HEK293T (cell line): ENCODE measurements around the gene AHDC1.
A peak's percentile ranks its signal among the peaks of the same experiment; 100 is the strongest.

Experiments used
- CTCF ChIA-PET: fragments of 350-600 bp; formaldehyde crosslinking; extraction: SDS; loops from one replicate; lab custom pipeline; 2021; ENCODE audit warnings: antibody characterized with exemption, inconsistent platforms; lab: Yijun Ruan, JAX
- POLR2A ChIA-PET: fragments of 350-600 bp; formaldehyde crosslinking; extraction: SDS; loops from one replicate; lab custom pipeline; 2020; ENCODE audit warnings: antibody characterized with exemption, inconsistent platforms; lab: Yijun Ruan, JAX
- DNase-seq: peaks from one replicate; pipeline ENCODE4 v3.0.0; 2012; ENCODE audit warnings: mixed read lengths; ENCODE audit errors: extremely low spot score
- ARNT ChIP-seq: fragments of 450-650 bp; IDR thresholded peaks from 2 replicates; pipeline ENCODE4 v1.6.1; 2017; ENCODE audit warnings: mild to moderate bottlenecking
- BHLHE40 ChIP-seq: fragments of 450-650 bp; IDR thresholded peaks from 2 replicates; pipeline ENCODE4 v1.6.1; 2016; ENCODE audit warnings: mild to moderate bottlenecking, moderate library complexity, borderline replicate concordance
- CTBP1 ChIP-seq: fragments of 450-650 bp; IDR thresholded peaks from 2 replicates; pipeline ENCODE4 v1.6.1; 2016; ENCODE audit warnings: borderline replicate concordance
- ELF4 ChIP-seq: fragments of 450-650 bp; IDR thresholded peaks from 2 replicates; pipeline ENCODE4 v1.6.1; 2017; ENCODE audit warnings: antibody characterized with exemption
- FOXA1 ChIP-seq: fragments of 450-650 bp; IDR thresholded peaks from 2 replicates; pipeline ENCODE4 v1.6.1; 2016; ENCODE audit warnings: mild to moderate bottlenecking
- FOXK2 ChIP-seq: fragments of 450-650 bp; IDR thresholded peaks from 2 replicates; pipeline ENCODE4 v1.6.1; 2016; ENCODE audit warnings: mild to moderate bottlenecking
- FOXM1 ChIP-seq: fragments of 450-650 bp; IDR thresholded peaks from 2 replicates; pipeline ENCODE4 v1.6.1; 2017; ENCODE audit warnings: mild to moderate bottlenecking, borderline replicate concordance
- HDGF ChIP-seq: fragments of 450-650 bp; IDR thresholded peaks from 2 replicates; pipeline ENCODE4 v1.6.1; 2017; ENCODE audit warnings: antibody characterized with exemption, borderline replicate concordance
- L3MBTL2 ChIP-seq: fragments of 450-650 bp; conservative IDR thresholded peaks from 2 replicates; pipeline ENCODE4 v1.6.1; 2016; ENCODE audit warnings: mild to moderate bottlenecking
- LEF1 ChIP-seq: fragments of 450-650 bp; IDR thresholded peaks from 2 replicates; pipeline ENCODE4 v1.6.1; 2017; ENCODE audit warnings: mild to moderate bottlenecking, borderline replicate concordance
- NFRKB ChIP-seq: fragments of 450-650 bp; IDR thresholded peaks from 2 replicates; pipeline ENCODE4 v1.6.1; 2016; ENCODE audit warnings: mild to moderate bottlenecking, moderate library complexity
- PKNOX1 ChIP-seq: fragments of 450-650 bp; IDR thresholded peaks from 2 replicates; pipeline ENCODE4 v1.6.1; 2016
- SP1 ChIP-seq: fragments of 450-650 bp; IDR thresholded peaks from 2 replicates; pipeline ENCODE4 v1.6.1; 2017
- SUZ12 ChIP-seq: fragments of 450-650 bp; IDR thresholded peaks from 2 replicates; pipeline ENCODE4 v1.6.1; 2016; ENCODE audit warnings: mild to moderate bottlenecking
- TARDBP ChIP-seq: fragments of 450-650 bp; IDR thresholded peaks from 2 replicates; pipeline ENCODE4 v1.6.1; 2016
- ZNF384 ChIP-seq: fragments of 450-650 bp; IDR thresholded peaks from 2 replicates; pipeline ENCODE4 v1.6.1; 2016

The AHDC1 gene

GRCh38 chr1:27576806-27577227 is 27.1 kb downstream of the AHDC1 start:
- CTCF ChIA-PET: interaction anchor here (0.7 to 2.0 kb wide), 3 partner anchors 21 to 30 kb away, joined by 3 to 11 read pairs (median 3); no protein-coding TSS in a partner anchor
- no peak for TF ChIP-seq FOXM1
- TF ChIP-seq LEF1: no peak
- no peak for TF ChIP-seq HDGF
- TF ChIP-seq ELF4: no peak
- no peak for TF ChIP-seq ARNT
- TF ChIP-seq PKNOX1: no peak
- no peak for TF ChIP-seq NFRKB
- no peak for TF ChIP-seq TARDBP
- TF ChIP-seq FOXA1: no peak
- no peak for TF ChIP-seq BHLHE40
- no peak for TF ChIP-seq FOXK2
- no peak for TF ChIP-seq SUZ12
- POLR2A ChIA-PET: interaction anchor here (0.8 to 1.0 kb wide), 2 partner anchors 8 to 14 kb away, joined by 3 read pairs; no protein-coding TSS in a partner anchor
- DNase-seq: no peak

- CTCF ChIA-PET: interaction anchor here (0.6 to 2.0 kb wide), 5 partner anchors 11 to 31 kb away, joined by 3 to 11 read pairs (median 4); no protein-coding TSS in a partner anchor
- no peak for TF ChIP-seq ELF4
- no peak for TF ChIP-seq ZNF384
- no peak for TF ChIP-seq SP1
- no peak for TF ChIP-seq FOXK2
- TF ChIP-seq L3MBTL2: no peak
- no peak for TF ChIP-seq HDGF
- no peak for TF ChIP-seq SUZ12
- no peak for TF ChIP-seq FOXA1
- TF ChIP-seq ARNT: no peak
- no peak for TF ChIP-seq PKNOX1
- no peak for TF ChIP-seq TARDBP
- TF ChIP-seq NFRKB: no peak
- no peak for TF ChIP-seq LEF1
- TF ChIP-seq BHLHE40: no peak
- TF ChIP-seq CTBP1: no peak
- TF ChIP-seq FOXM1: no peak
- DNase-seq: peak; percentile 53
- POLR2A ChIA-PET: interaction anchor here (0.8 to 1.4 kb wide), 4 partner anchors 9 to 26 kb away, joined by 3 to 10 read pairs (median 3); no protein-coding TSS in a partner anchor
These were observed 28.1 kb downstream of the AHDC1 start for GRCh38 chr1:27575840-27576331.

- POLR2A ChIA-PET: interaction anchor here (0.7 to 1.4 kb wide), 4 partner anchors 12 to 29 kb away, joined by 3 to 10 read pairs (median 4); partner anchors contain the start of gene AHDC1
- peak; percentile 27; the same call in 1 of the 2 replicates for TF ChIP-seq FOXM1
- no peak for TF ChIP-seq SP1
- DNase-seq: peak; percentile 67
- CTCF ChIA-PET: interaction anchor here (0.6 to 1.6 kb wide), 7 partner anchors 8 to 32 kb away, joined by 3 to 9 read pairs (median 4); no protein-coding TSS in a partner anchor
These were observed 28.8 kb downstream of the AHDC1 start for GRCh38 chr1:27574871-27575831.

- CTCF ChIA-PET: interaction anchor here (0.6 to 1.7 kb wide), 7 partner anchors 9 to 242 kb away, joined by 3 to 9 read pairs (median 4); no protein-coding TSS in a partner anchor
- no peak for TF ChIP-seq ZNF384
- TF ChIP-seq ARNT: no peak
- TF ChIP-seq NFRKB: no peak
- TF ChIP-seq HDGF: no peak
- POLR2A ChIA-PET: interaction anchor here (0.9 to 1.4 kb wide), 2 partner anchors 12 to 27 kb away, joined by 3 to 10 read pairs; no protein-coding TSS in a partner anchor
- DNase-seq: no peak
These were observed 29.8 kb downstream of the AHDC1 start for GRCh38 chr1:27574001-27574781.

- POLR2A ChIA-PET: interaction anchor here (0.9 to 1.0 kb wide), 3 partner anchors 9 to 327 kb away, joined by 3 to 5 read pairs (median 4); partner anchors contain the start of gene WASF2
- CTCF ChIA-PET: interaction anchor here (0.5 to 1.7 kb wide), 4 partner anchors 15 to 441 kb away, joined by 4 to 8 read pairs (median 4); no protein-coding TSS in a partner anchor
These were observed 31.1 kb downstream of the AHDC1 start for GRCh38 chr1:27572679-27573426.

More at GRCh38 chr1:27572679-27573426, 31.1 kb downstream of the AHDC1 start:
- no peak for DNase-seq
- no peak for TF ChIP-seq ARNT
- TF ChIP-seq ZNF384: no peak
- TF ChIP-seq NFRKB: no peak
- no peak for TF ChIP-seq PKNOX1
- TF ChIP-seq L3MBTL2: no peak
- TF ChIP-seq LEF1: no peak
- no peak for TF ChIP-seq HDGF
- TF ChIP-seq CTBP1: no peak
- no peak for TF ChIP-seq ELF4
- TF ChIP-seq TARDBP: no peak
- no peak for TF ChIP-seq FOXK2
- TF ChIP-seq FOXA1: no peak
- TF ChIP-seq BHLHE40: no peak
- no peak for TF ChIP-seq SUZ12
- TF ChIP-seq FOXM1: no peak
- TF ChIP-seq SP1: no peak
